ENCODE data around the gene CCNG1. TPM values are rescaled to one million over a fixed set of nuclear protein-coding genes. Genes with fewer than 3 reads are reported as not detected.

CCNG1 gene
- 100 to 1,000 TPM; 214 to 231 TPM for total RNA-seq

GRCh38 chr5:163437309-163438182, at the start of gene CCNG1:
Gene CCNG1 (plus strand): TSS chr5:163437595. CDS start chr5:163439257, 1,662 bp downstream.

GRCh38 chr5:163459819-163460561, 22.6 kb downstream of the CCNG1 start, which contains the start of gene NUDCD2:
Gene NUDCD2 (minus strand): TSS chr5:163460102. CDS start chr5:163460050, 52 bp downstream.

GRCh38 chr5:163460562-163461171, 23.3 kb downstream of the CCNG1 start, which contains the start of gene HMMR:
Gene HMMR (plus strand): TSS chr5:163460632. CDS start chr5:163460693, 61 bp downstream.

Small RNA genes within 50 kb of the gene (small RNA-seq; reads per million reads assigned to genes)
- gene AC008723.1 = 0 reads per million in 2 donors

Other genes with a start within 250 kb of the CCNG1 start
- gene NUDCD2, start 22.5 kb downstream of the CCNG1 start, total RNA-seq = 1 to 10 TPM; 3.4 to 5.3 TPM
- 10 to 100 TPM; 30.6 to 46.3 TPM for gene HMMR, start 23.0 kb downstream of the CCNG1 start, total RNA-seq
- 10 to 100 TPM; 39.9 to 53.3 TPM for gene MAT2B, start 68.0 kb downstream of the CCNG1 start, total RNA-seq